Stimulated activated CD4-positive, alpha-beta T cell treated with anti-CD3 and anti-CD28 coated beads, Interleukin-12 subunit alpha, Interleukin-12 subunit beta, amount 100 ng/mL, for 48 hours (primary cell): ENCODE measurements around the gene SFXN5.

Source experiments
- DNase-seq, 3 donors: peaks; one replicate each; pipeline ENCODE4 v3.0.0-alpha.2; 2020; ENCODE audit warnings: low read depth in 2 of 3, low spot score in 1 of 3

Gene SFXN5

DNA sequence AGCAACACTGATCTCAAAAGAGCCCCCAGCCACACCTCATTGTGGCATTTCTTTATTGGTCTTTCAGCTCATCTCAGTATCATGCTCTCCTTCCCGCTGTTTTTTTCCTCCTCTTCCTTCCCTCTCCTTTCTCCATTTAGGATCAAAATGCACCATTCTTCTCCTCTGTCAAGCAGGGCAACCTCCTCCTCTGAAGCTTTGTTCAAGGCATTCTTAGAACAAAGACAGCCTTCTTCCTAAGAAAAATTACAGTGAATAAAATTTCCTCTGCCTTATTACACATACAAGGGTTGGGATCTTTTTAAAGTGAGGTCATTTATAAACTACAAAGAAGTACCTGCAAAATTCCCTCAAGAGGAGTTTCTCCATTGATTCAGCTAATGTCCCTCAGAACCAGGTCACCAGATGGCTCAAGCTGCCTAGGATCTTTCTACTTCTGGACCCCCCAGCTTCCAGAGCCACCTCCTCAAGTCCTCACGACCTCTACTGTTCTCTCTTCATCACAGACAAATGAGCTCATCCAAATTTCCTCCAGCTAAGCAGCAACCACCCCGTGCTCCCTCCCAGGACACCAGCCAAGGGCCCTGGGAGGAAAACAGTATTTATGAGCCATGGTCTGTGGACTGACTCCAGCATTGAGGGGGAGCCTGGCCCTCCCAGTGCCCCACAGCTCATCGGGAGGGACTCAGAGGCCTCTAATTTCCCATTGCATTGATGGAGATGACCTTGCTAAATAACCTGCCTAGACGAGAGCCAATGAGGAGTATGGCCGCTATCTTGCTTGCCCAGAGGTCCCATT lies 18.0 kb downstream of the SFXN5 start:
- no peak for DNase-seq

DNA sequence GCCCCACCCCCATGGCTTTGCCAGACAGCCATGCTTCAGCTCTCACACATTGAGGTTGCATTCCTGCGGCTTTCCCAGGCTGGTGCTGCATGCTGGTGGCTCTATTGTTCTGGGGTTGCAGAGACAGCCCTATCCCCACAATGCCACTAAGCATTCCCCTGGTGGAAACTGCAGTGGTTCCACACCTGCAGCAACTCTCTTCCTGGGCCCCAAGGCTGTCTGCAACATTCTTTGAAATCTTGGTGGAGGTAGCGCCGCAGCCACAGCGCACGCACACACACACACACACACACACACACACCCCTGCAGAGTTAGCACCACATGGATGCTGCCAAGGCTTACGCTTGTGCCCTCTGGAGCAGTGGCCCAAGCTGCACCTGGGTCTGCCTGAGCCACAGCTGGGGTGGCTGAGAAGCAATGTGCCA lies 21.4 kb downstream of the SFXN5 start:
- DNase-seq = no peak

DNA sequence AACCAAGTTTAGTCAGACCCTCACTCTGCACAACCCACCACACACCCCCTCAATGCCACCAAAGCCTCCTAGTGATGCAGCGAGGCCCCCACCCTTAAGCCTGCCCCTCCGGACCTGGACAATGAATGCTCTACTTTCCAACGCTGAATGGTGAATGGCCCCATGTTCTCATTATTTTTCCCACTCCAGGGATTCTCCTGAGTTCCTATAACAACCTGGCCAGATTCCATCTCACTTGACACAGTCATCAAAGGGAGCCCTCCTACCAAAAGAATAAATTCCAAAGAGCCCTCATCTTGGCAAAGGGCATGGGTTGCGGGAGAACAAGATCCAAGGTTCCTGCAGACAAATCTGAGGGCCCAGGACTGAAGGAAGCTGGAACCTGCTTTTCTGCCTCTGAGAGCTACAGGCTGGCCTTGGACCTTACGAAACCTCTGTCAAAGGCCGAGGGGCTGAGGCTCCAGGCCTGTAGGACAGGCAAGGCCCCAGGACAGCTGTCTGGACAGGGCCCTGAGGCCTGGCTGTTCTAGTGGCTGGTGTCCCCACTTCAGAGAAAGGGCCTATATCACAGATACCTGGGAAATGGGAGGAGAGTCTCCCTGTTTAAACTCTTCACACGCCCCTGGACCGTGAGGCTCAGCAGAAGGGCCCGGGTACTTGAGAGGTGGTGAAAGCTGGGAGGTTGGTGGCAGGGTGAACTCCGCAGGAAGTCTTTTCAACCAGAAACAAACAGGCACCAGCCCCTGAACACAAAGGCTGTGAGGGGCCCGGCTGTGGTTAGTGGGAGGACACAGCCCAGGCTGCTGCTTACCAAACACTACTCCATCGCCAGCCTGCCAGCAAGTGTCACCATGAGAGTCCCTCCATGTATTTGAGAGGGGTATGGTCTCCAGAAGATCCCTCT lies 27.3 kb downstream of the SFXN5 start:
- no peak for DNase-seq

DNA sequence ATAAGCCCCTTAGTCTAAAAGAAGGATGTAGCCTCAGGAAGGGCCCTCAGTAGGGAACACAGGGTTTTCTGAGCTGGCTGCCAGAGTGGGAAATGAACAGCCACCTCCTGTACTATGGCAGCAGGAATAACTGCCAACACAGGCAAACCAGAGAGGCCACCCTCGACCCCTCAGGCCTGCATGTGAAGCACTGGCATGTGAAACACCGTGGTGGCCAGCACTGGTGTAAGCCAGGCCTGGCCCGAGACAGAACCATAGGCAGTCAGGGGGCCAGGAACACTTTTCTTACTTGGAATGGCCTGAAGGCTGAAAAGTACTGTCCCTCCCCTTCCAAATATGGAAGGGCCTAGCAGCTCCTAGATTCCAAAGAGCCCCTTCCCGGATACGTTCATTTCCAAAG lies 28.2 kb downstream of the SFXN5 start:
- DNase-seq = no peak

DNA sequence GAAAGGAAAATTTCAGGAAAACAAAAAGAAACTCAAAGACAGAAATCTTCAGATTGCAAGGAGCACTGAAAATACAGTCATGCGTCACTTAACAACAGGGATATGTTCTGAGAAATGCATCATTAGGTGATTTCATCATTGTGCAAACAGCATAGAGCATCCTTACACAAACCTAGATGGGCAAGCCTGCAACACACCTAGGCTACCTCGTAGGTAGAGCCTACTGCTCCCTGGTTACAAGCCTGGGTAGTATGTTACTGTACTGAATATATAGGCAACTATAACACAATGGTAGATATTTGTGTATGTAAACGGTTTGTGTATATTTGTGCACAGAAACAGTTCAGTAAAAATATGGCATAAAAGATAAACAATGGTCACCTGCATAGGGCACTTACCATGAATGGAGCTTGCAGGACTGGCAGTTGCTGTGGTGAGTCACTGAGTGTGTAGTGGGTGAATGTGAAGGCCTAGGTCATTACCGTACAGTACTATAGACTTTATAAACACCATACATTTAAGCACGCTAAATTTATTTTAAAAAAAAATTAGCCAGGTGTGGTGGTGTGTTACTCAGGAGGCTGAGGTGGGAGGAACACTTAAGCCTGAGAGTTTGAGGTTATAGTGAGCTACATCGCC lies 33.4 kb downstream of the SFXN5 start:
- no peak for DNase-seq

DNA sequence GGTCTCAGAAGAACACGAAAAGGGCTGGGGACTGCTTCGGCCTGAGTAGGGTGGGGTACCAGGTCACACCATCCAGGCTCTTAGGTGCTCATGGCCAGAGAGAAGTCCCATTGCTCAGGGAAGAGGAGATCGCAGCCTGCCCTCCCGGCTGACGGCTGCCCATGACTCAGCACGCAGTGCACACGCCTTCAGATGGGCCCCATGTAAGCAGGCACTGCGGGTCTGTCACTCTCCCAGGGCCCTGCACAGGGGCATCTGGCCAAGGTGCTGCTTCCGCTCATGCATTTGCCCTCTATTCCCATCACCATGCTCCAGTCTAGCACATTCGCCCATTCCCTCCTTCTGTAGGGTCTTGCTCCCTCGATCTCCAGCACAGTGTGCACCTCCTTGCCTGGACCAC lies 34.7 kb downstream of the SFXN5 start:
- no peak for DNase-seq

DNA sequence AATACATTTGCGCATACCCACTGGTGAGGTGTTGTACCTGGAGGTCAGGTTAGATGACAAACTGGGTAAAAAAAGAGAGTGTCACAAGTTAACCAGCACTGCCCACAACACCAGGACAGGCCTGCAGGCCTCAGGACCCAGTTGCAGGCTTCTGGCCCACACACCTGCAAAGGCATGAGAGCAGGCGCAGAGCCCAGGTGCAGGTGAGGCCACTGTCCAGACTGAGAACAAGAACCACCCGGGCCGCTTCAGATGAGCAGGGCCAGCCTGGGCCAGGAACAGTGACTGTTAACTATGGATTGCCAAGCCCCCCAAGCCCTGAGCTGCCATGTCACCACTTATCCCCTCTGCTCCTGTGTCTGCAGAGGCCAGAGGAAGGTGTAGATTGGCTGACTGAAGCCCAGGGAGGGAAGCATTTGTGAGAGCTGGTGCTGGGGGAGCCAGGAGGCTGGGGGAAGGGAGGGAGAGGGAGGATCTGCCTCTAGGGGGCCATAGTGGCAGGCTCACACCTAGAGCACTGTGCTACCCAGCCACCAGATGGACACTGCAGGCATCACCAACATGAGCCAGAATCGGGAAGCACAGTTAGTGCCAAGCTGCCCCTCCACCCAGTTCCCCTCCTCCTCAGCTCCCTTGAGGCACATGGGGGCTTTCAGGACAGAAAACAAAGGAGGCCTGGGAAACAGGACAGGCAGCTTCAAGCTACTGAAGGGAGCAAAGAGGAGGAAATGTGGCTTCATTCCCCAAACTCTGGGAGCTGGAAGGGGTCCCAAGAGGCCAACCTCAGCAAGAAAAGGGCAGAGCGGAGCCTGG lies 35.4 kb downstream of the SFXN5 start:
- DNase-seq = no peak

DNA sequence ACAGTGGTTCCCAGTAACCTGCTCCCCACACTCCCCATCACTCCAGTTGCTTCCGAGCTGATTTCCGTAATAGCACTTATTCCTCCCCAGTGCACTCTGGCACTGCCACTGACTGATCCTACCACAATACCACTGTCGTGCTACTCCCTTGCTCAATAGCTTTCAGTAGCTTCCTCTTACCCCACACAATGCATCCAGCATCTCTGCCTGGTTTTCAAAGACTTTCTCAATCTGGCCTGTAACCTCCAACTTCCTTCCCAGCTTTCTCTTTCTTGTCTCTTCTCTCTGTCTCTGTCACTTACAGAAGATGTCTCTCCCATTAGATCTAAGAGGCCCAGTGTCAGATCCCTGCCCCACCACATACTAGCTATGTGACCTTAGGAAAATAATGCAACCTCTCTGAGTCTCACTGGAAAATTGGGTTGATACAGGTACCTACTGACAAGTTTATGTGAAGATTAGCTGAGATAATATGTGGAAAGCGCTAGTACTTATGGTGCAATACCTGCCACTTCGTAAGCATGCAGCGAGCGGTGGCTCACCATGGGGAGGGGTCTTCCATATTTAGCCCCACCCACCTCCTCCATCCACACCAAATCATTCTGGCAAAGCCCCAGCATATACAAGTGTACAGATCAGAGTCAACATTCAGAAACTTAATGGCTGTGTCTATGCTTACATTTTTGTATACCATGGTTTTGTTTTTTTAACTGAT lies 36.7 kb downstream of the SFXN5 start:
- DNase-seq = no peak

DNA sequence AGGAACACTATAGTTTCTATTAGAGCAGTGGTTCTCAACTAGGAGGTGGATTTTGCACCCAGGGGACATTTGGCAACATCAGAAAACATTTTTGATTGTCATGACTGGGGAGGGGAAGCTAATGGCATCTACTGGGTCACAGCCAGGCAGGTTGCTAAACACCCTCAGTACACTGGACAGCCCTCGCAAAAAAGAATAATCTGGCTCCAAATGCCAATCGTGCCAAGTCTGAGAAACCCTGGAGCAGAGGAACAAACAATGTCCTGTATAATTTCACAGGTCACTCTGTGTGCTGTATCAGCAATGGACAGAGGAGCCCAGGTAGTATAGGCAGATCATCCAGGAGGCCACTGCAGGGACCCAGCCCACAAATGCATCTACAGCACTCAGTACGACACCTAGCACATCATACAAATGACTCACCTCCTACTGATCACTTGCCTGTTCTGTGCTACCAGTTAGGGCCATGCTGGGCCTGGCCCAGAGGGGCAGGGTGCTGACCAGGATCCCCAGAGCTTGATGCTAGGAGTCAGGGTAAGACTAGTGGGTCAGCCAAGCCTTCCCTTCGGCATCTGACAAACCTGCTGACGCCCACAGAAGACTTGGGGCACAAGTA lies 37.6 kb downstream of the SFXN5 start:
- DNase-seq = no peak

DNA sequence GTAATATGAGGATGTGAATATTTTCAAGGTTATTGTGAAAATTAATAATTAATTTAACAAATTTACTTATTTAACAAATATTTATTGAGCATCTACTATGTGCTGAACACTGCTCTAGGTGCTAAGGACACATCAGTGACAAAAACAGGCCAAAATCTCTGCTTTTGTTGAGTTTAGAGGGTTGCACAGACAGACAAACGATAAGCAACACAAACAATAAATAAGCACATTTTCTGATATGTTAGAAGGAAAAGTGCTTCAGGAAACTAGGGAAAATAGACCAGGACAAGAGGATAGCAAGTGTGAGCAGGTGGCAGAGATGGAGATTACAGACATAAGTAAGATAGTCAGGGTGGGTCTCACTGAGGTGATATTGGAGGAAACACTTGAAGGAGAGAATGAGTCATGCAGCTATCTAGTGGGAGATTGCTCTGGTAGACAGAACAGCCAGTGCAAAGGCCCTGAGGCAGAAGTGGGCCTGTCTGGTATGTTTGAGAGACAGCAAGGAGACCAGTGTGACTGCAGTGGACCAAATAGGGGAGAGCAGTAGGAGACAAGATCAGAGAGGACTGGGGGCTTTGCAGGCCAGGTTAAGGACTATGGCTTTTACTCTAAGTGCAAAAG lies 38.3 kb downstream of the SFXN5 start:
- no peak for DNase-seq

DNA sequence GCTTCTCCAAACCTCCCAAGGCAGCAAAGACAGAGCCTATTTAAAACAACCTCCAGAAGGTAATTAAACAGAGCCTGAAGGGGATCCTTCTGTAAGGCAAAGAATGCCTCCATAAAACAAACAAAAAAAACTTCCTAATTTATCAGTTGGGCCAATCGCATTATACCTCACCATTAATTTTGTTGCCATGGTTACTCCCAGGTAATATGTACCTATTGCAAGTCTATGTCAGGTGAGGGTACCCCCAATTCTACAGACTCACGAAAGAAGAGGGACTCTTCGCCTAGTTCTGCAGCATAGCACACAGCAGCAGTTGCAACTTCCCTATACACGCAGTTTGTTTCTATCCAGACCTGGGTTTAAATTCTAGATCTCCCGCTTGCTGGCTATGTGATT lies 38.8 kb downstream of the SFXN5 start:
- no peak for DNase-seq

DNA sequence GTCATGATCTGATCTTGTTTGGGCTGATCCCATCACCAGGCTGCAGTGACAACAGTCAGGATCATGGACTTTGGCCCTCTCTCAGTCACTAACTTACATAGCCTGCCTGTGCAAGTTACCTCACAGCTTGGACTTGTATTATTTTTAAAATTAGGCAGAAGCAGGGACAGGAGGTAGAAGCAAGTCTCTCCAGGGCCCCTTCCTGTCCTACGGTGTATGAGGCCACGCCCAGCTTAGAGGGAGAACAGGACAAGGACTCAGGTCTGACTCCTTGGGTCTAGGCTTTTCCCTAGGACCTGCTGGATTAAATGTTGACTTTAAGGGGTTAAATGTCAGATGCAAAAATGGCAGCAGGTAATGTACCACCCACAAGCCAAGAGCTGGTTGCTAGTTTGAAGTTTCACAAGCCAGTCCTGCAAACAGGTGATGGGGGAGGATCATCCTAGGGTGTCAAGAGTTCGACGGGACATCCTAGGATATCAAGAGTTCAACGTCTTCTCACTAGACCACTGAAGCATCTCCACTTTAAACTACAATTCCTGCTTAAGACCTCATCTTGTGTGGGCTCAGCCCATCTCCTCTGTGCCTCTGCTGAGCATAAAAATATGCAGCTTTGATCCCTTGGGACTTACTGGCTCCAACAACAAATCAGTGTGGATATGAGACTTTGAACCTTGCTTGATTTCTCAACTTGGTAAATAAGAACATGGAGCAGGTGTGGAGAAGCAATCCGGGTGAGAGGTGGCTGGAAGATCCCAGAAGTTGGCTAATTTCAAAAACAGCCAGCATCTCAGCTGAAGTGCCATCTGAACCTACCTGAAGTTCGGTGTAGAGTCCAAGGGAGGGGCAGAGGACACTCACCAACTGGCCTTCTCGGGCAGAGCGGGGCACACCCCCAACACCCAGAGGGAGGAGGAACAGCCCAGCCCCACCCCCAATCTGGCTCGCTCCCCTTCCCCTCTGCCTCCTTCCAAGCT lies 39.5 kb downstream of the SFXN5 start:
- no peak for DNase-seq

DNA sequence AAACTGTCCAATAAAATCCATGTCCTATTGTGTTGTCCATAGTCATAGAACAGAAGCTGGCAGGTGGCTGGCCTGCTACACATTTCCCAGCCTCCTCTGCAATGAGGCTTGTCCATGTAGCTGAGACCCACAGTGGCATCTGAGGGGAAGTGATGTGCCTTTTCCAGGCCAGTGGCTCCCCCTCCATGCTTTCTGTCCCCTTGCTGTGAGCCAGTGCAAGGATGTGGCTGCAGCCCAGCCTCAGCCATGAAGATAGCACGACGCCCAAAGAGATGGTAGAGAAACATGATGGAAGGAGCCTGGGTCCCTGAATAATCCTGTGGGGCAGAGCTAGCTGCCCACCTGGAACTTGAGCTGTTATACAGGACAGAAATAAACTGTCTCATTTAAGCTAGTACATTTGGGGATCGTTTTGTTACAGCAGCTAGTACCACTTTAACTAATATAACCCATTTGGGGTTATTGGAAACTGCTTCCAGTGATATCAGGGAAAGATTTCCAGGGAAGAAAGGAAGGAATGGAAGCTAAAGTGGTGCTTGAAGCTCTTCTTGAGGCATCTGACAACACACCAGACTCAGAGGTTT lies 40.3 kb downstream of the SFXN5 start:
- DNase-seq = no peak

DNA sequence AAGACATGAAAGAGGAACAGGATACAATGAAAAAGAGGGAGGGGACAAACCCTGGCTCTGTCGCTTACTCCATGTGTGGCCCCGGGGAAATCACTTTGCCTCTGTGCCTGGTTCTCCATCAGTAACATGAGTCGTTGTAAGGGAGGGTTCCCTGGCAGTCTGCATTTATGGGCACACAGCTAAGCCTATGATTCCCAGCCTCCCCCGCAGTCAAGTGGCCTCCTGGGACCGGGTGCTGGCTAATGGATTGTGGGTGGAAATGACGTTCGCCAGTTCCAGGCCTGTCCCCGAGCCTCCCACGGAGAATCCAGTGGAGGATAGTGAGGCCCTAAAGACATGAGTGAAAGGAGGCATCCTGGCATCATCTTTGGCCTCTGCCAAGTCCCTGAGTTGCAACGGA lies 42.7 kb downstream of the SFXN5 start:
- no peak for DNase-seq

DNA sequence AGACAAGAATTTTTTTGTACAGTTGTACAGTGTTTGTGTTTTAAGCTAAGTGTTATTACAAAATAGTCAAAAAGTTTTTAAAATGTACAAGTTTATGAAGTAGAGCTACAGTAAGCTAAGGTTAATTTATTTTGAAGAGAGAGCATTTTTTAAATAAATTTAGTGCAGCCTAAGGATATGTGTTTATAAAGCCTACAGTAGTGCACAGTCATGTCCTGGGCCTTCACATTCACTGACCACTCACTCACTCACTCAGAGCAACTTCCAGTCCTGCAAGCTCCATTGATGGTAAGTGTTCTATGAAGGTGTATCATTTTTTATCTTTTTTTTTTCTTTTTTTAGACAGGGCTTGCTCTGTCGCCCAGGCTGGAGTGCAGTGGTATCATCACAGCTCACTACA lies 44.2 kb downstream of the SFXN5 start:
- DNase-seq = no peak

DNA sequence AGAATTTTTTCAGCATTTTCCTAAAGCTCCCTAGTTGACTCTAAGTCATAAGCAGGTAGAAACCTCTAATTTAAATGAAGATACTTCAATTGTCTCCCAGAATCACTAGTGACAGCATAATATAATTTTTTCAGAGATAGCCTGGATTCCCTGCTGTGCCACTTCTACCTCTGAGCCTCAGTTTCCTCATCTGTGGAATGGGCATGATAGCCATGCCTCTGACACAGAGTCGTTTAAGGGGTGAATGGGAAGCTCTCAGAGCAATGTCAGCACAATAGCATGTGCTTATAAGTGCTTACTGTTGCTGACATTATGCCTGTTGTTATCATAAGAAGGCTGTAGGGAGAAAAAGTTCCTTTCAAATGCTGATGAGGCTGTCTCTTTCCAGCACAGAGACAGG lies 48.0 kb downstream of the SFXN5 start:
- DNase-seq = no peak

DNA sequence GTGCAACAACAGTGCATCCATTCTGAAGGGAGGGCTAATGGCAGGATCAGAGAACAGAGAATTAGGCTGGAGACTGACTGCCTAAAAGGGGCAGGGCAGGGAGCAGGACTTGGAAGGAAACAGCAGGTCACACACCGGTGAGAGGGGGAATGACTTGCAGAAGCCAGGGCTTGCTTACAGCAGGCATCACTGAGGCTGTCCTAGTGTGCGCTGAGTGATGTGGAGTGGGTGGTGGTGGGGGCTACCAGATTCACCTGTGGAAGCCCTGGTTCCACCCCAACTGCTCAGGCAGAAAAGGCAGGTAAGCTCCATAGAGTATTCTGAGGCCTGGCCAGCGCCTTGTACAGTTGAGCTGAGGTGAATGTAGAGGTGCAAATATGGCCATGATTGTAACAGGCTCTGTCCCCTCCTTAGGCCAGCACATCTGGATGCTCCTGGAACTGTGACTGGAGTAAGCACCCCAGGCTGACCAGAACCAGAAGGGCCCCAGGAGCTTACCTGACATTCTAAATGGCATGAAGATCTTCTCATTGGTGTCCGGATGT lies 49.4 kb downstream of the SFXN5 start:
- DNase-seq = no peak
